HepG2 (cell line): Measurements from ENCODE around the gene POLR1H. TPM values are rescaled to one million over a fixed set of nuclear protein-coding genes. Genes with fewer than 3 reads are reported as not detected.

Experiments used
- ARID3A ChIP-seq: IDR thresholded peaks from 2 replicates; pipeline ENCODE4 v1.6.1; 2012; ENCODE audit warnings: low read depth, low read length, improper control_type of control experiment
- ATF7-NPFF ChIP-seq: sonication (generic); formaldehyde crosslinking; IDR thresholded peaks from 2 replicates; pipeline ENCODE4 v1.8.1; 2023; ENCODE audit warnings: mild to moderate bottlenecking, low read depth, missing genetic modification reagents, moderate library complexity
- EHMT2 ChIP-seq: fragments of 200-600 bp; sonication (generic); IDR thresholded peaks from 2 replicates; pipeline ENCODE4 v1.7.0; 2017; ENCODE audit warnings: antibody characterized with exemption, low read depth, low read length, borderline replicate concordance
- ELF3 ChIP-seq: IDR thresholded peaks from 2 replicates; pipeline ENCODE4 v1.6.1; 2016; ENCODE audit warnings: missing genetic modification reagents, missing compliant biosample characterization
- FOXK2 ChIP-seq: fragments of 450-650 bp; IDR thresholded peaks from 2 replicates; pipeline ENCODE4 v1.6.1; 2016
- HMGA1 ChIP-seq: sonication (generic); formaldehyde crosslinking; conservative IDR thresholded peaks from 2 replicates; pipeline ENCODE4 v1.4.0; 2020; ENCODE audit warnings: missing genetic modification reagents
- HNF1B ChIP-seq: sonication (generic); formaldehyde crosslinking; IDR thresholded peaks from 2 replicates; pipeline ENCODE4 v1.5.1; 2020; ENCODE audit warnings: mild to moderate bottlenecking, moderate library complexity, missing genetic modification reagents
- HNRNPLL ChIP-seq: fragments of 200-400 bp; formaldehyde crosslinking; IDR thresholded peaks from 2 replicates; pipeline ENCODE4 v1.6.1; 2017; ENCODE audit warnings: mild to moderate bottlenecking, low read depth, low read length; ENCODE audit not compliant: poor library complexity, severe bottlenecking
- IRF1 ChIP-seq: sonication (generic); formaldehyde crosslinking; IDR thresholded peaks from 2 replicates; pipeline ENCODE4 v1.4.0; 2020; ENCODE audit warnings: low read depth, mild to moderate bottlenecking, missing genetic modification reagents
- KMT2B ChIP-seq: IDR thresholded peaks from 2 replicates; pipeline ENCODE4 v1.6.1; 2016; ENCODE audit warnings: missing genetic modification reagents, missing compliant biosample characterization
- MEIS1 ChIP-seq: sonication (generic); formaldehyde crosslinking; IDR thresholded peaks from 2 replicates; pipeline ENCODE4 v1.9.0; 2021; ENCODE audit warnings: mild to moderate bottlenecking, missing genetic modification reagents, moderate library complexity, borderline replicate concordance
- MTF1 ChIP-seq: sonication (generic); formaldehyde crosslinking; IDR thresholded peaks from 2 replicates; pipeline ENCODE4 v1.5.0; 2020; ENCODE audit warnings: missing genetic modification reagents
- PPARG ChIP-seq: conservative IDR thresholded peaks from 2 replicates; pipeline ENCODE4 v1.6.1; 2016; ENCODE audit warnings: missing biosample characterization, missing genetic modification reagents
- SAFB2 ChIP-seq: sonication (generic); formaldehyde crosslinking; IDR thresholded peaks from 2 replicates; pipeline ENCODE4 v1.5.1; 2020; ENCODE audit warnings: missing genetic modification reagents, low read depth, mild to moderate bottlenecking, borderline replicate concordance
- SIN3A ChIP-seq: IDR thresholded peaks from 2 replicates; pipeline ENCODE4 v1.6.1; 2011; ENCODE audit warnings: low read depth, mild to moderate bottlenecking, control low read depth, low read length, borderline replicate concordance
- THAP11 ChIP-seq: IDR thresholded peaks from 2 replicates; pipeline ENCODE4 v1.6.1; 2016; ENCODE audit warnings: missing biosample characterization, missing genetic modification reagents
- ZBTB38 ChIP-seq: sonication (generic); formaldehyde crosslinking; IDR thresholded peaks from 2 replicates; pipeline ENCODE4 v1.5.1; 2020; ENCODE audit warnings: mild to moderate bottlenecking, missing genetic modification reagents
- ZBTB7A ChIP-seq: sonication (generic); formaldehyde crosslinking; IDR thresholded peaks from 2 replicates; pipeline ENCODE4 v1.8.0; 2022; ENCODE audit warnings: mild to moderate bottlenecking, missing genetic modification reagents
- ZMAT3 ChIP-seq: sonication (generic); formaldehyde crosslinking; conservative IDR thresholded peaks from 2 replicates; pipeline ENCODE4 v1.7.0; 2021; ENCODE audit warnings: missing genetic modification reagents
- ZNF234 ChIP-seq: sonication (generic); formaldehyde crosslinking; conservative IDR thresholded peaks from 2 replicates; pipeline ENCODE4 v1.5.1; 2020; ENCODE audit warnings: mild to moderate bottlenecking, missing genetic modification reagents
- ZNF256 ChIP-seq: sonication (generic); formaldehyde crosslinking; conservative IDR thresholded peaks from 2 replicates; pipeline ENCODE4 v1.4.0; 2020; ENCODE audit warnings: missing genetic modification reagents
- ZNF34 ChIP-seq: sonication (generic); formaldehyde crosslinking; IDR thresholded peaks from 2 replicates; pipeline ENCODE4 v1.4.0; 2020; ENCODE audit warnings: mild to moderate bottlenecking, missing genetic modification reagents, borderline replicate concordance
- ZNF441 ChIP-seq: sonication (generic); formaldehyde crosslinking; IDR thresholded peaks from 2 replicates; pipeline ENCODE4 v1.7.0; 2021; ENCODE audit warnings: missing genetic modification reagents, borderline replicate concordance
- ZNF724P ChIP-seq: sonication (generic); formaldehyde crosslinking; IDR thresholded peaks from 2 replicates; pipeline ENCODE4 v1.8.0; 2022; ENCODE audit warnings: missing genetic modification reagents, borderline replicate concordance
- ZNF75D ChIP-seq: sonication (generic); formaldehyde crosslinking; IDR thresholded peaks from 2 replicates; pipeline ENCODE4 v1.8.1; 2023; ENCODE audit warnings: missing genetic modification reagents, mild to moderate bottlenecking, borderline replicate concordance
- ZSCAN22 ChIP-seq: sonication (generic); formaldehyde crosslinking; IDR thresholded peaks from 2 replicates; pipeline ENCODE4 v1.4.0; 2020; ENCODE audit warnings: mild to moderate bottlenecking, missing genetic modification reagents
- ZSCAN25 ChIP-seq: sonication (generic); formaldehyde crosslinking; IDR thresholded peaks from 2 replicates; pipeline ENCODE4 v1.8.0; 2022; ENCODE audit warnings: mild to moderate bottlenecking, missing genetic modification reagents
- polyA plus RNA-seq, 8 experiments: library from polyadenylated mRNA; depleted of rRNA in 3 of 8; stranded (reverse) in 7 of 8; unstranded in 1 of 8; fragments of >200 nt; fragmentation: Illumina TruSeq in 4 of 8; extraction: Trizol in 4 of 8; gene quantifications; 2 replicates each; pipeline versions ENCODE4 v1.2.1 to v1.2.3, GENCODE V29; 2011 to 2016; ENCODE audit warnings: low read depth in 4 of 8, missing spikeins in 1 of 8, mixed read lengths in 1 of 8; ENCODE audit not compliant: insufficient read depth in 1 of 8
- total RNA-seq, 5 experiments: library from RNA; depleted of rRNA; stranded (reverse); fragments of >200 nt; fragmentation: Illumina TruSeq; extraction: Trizol; gene quantifications; 2 replicates each; pipeline ENCODE4 v1.2.3, GENCODE V29; 2016; ENCODE audit warnings: low read depth in 1 of 5

The POLR1H gene
- total and polyA plus RNA-seq, 2 of the 13 experiments (the other 11 are each of a cell fraction or from before 2014, with no cell fraction given) = 61.4 to 79.8 TPM

GRCh38 chr6:30100585-30101443 lies 39.7 kb downstream of the POLR1H start (continued):
- TF ChIP-seq FOXK2 (peak; percentile 86), ZBTB38 (CRISPR knock-in tag) (peak; percentile 88), ARID3A (0 out of 2 replicates have a peak, but pooled peaks have one; percentile 28), HMGA1 (CRISPR knock-in tag) (no peak), THAP11 (CRISPR knock-in tag) (peak; percentile 49; the same call in 1 of the 2 replicates), KMT2B (CRISPR knock-in tag) (peak; percentile 69), ELF3 (CRISPR knock-in tag) (peak; percentile 77), ZNF75D (CRISPR knock-in tag) (no peak), SIN3A (peak; percentile 56; the same call in 1 of the 2 replicates), ATF7-NPFF (CRISPR knock-in tag) (peak; percentile 58; the same call in 1 of the 2 replicates), HNRNPLL (peak; percentile 77), ZNF441 (peak; percentile 73; the same call in 1 of the 2 replicates), ZNF256 (CRISPR knock-in tag) (no peak), MEIS1 (CRISPR knock-in tag) (no peak; the same call in none of the 2 replicates), ZSCAN25 (CRISPR knock-in tag) (peak; percentile 64; the same call in 1 of the 2 replicates), IRF1 (CRISPR knock-in tag) (no peak; the same call in 1 of the 2 replicates), ZNF724P (CRISPR knock-in tag) (peak; percentile 76; the same call in 1 of the 2 replicates), SAFB2 (CRISPR knock-in tag) (peak; percentile 62), HNF1B (CRISPR knock-in tag) (no peak; the same call in 1 of the 2 replicates), ZBTB7A (peak; percentile 86), MTF1 (CRISPR knock-in tag) (no peak), ZMAT3 (peak; percentile 85), ZSCAN22 (no peak), PPARG (CRISPR knock-in tag) (peak; percentile 60; the same call in 1 of the 2 replicates), EHMT2 (no peak), ZNF234 (CRISPR knock-in tag) (no peak), ZNF34 (CRISPR knock-in tag) (no peak)
